Smooth muscle cell of the pulmonary artery (primary cell): ENCODE data around the gene SLC7A14. TPM values are rescaled to one million over a fixed set of nuclear protein-coding genes. Genes with fewer than 3 reads are reported as not detected.

Source experiments
- total RNA-seq: library from RNA; depleted of rRNA; stranded (reverse); fragments of >200 nt; gene quantifications from 2 replicates; pipeline ENCODE4 v1.2.3, GENCODE V29; 2014

SLC7A14 gene
- total RNA-seq = 0.83 and 4.5 TPM in 2 replicates

DNA sequence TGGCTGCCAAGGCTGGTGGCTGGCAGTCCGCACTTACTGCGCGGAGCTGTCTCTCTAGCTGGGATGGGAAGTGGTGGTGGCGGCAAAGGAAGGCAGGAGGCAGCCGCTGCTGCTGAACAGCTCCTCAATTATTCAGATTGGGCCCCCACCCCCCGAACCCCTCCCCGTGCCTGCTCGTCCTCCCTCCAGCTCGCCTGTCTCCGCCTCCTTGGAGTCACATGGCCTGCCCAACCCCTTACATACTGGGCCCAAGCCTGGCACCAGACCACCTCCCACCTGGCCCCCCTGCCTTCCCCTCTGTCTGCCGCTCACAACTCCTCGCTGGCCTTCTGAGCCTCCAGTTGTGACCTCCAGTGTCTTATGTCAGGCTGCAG, at the start of gene SLC7A14:
Gene SLC7A14 (minus strand): TSS at position 139 of the 374 bp plus-strand sequence. CDS start 59,139 bp downstream, outside the sequence.

DNA sequence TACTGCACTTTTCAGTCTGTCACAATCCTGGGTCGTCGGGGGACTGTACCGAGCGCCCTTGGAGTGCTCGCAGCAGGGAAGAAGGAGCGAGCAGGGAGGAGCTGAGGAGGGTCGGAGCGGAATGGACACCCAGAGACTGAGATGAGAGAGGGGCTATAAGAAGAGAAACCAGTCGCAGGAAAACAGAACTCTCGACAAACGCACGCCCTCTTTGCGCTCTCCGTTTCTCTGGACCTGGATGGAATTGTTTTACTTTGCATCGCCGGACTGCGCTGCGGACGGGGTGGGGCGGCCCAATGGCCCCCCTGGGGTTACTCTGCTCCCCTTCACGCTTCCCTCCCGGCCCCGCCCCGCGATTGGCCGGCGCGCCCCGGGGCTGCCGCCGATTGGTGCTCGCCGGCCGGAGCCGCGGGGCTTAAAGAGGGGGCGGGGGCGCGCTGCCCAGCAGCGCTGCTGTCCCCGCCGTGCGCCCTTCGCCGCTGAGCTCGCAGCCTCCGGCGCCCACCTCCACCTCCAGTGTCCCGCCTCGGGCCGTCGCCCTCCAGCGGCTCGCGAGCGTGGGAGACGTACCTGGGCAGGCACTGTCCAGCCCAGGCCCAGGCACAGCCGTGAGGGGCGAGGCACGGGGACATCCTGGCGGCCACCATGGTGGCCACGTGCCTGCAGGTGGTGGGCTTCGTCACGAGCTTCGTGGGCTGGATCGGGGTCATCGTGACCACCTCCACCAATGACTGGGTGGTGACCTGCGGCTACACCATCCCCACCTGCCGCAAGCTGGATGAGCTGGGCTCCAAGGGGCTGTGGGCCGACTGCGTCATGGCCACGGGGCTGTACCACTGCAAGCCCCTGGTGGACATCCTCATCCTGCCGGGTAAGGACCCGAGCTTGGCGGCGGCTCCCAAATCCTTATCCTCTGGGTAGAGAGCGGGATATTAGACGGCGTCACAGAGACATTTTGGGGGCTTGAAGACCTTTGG, 167.2 kb downstream of the SLC7A14 start, which contains the start of gene CLDN11:
Gene CLDN11 (plus strand): TSS at position 447 of the 977 bp plus-strand sequence. CDS start 199 bp downstream, at position 646.

Other genes with a start within 250 kb of the SLC7A14 start
- 68.9 and 82.1 TPM in 2 replicates for gene SKIL, start 228.4 kb downstream of the SLC7A14 start, total RNA-seq
- 50.9 and 183 TPM in 2 replicates for gene CLDN11, start 167.2 kb downstream of the SLC7A14 start, total RNA-seq